Chondrocyte (in vitro differentiated cells): ENCODE data around the gene ARHGAP26. TPM values are rescaled to one million over a fixed set of nuclear protein-coding genes. Genes with fewer than 3 reads are reported as not detected.

Experiments used
- DNase-seq: peaks from one replicate; pipeline ENCODE4 v3.0.0; 2021; ENCODE audit warnings: mixed read lengths, low spot score
- H3K27ac Mint-ChIP-seq: one replicate; pipeline ENCODE4 v1.8.0; 2021; ENCODE audit warnings: mild to moderate bottlenecking, moderate library complexity, mixed read lengths; ENCODE audit not compliant: unreplicated experiment
- H3K27me3 Mint-ChIP-seq: 2 replicates; pipeline ENCODE4 v1.8.0; 2021; ENCODE audit warnings: low read depth, mixed read lengths
- H3K36me3 Mint-ChIP-seq: 2 replicates; pipeline ENCODE4 v1.8.0; 2021; ENCODE audit warnings: low read depth, mixed read lengths
- H3K4me1 Mint-ChIP-seq: 2 replicates; pipeline ENCODE4 v1.8.0; 2021; ENCODE audit warnings: low read depth, mild to moderate bottlenecking, mixed read lengths
- H3K4me3 Mint-ChIP-seq: one replicate; pipeline ENCODE4 v1.8.0; 2021; ENCODE audit warnings: mild to moderate bottlenecking, moderate library complexity, mixed read lengths; ENCODE audit not compliant: unreplicated experiment
- H3K9me3 Mint-ChIP-seq: 2 replicates; pipeline ENCODE4 v1.8.0; 2021; ENCODE audit warnings: low read depth, mixed read lengths
- total RNA-seq: library from RNA; stranded (reverse); gene quantifications from 3 replicates; pipeline ENCODE4 v1.2.1, GENCODE V29; 2021
- TF ChIP-seq, protein P1 (sequence below): fragments of 200-600 bp; sonication (generic); IDR thresholded peaks from 2 replicates; pipeline ENCODE4 v1.5.0; 2021; ENCODE audit warnings: antibody characterized with exemption, mild to moderate bottlenecking, moderate library complexity

The ARHGAP26 gene
- total RNA-seq, 1 donor from 2014 or later, result 16.4 TPM

DNA sequence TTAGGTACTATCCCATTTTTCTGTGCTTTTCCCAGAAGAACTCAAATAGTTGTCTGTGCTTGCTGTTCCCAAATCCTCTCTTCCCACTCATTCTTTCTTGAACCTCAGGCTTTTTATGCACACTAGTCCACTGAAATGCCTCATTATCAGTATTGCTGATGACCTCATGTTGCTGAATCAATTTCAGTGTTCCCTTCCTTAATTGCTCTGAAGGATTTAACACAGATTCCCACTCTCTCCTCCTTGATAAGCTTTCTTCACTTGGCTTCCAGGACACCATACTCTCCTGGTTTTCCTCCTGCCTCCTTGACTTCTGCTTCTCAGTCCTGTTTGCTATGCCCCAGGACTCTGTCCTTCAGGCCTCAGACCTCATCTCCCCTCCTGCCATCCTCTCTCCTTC lies 298.5 kb downstream of the ARHGAP26 start:
- no peaks in the 10 kb centered on the region for H3K27me3 Mint-ChIP-seq
- H3K9me3 Mint-ChIP-seq, result peaks cover 7% of the 10 kb centered on the region
- H3K27ac Mint-ChIP-seq, result no peak overlapping the region
- peaks cover 24% of the 10 kb centered on the region for H3K4me1 Mint-ChIP-seq
- peaks cover 11% of the 10 kb centered on the region for H3K36me3 Mint-ChIP-seq
- no peak overlapping the region for H3K4me3 Mint-ChIP-seq
- TF ChIP-seq, protein P1, sequence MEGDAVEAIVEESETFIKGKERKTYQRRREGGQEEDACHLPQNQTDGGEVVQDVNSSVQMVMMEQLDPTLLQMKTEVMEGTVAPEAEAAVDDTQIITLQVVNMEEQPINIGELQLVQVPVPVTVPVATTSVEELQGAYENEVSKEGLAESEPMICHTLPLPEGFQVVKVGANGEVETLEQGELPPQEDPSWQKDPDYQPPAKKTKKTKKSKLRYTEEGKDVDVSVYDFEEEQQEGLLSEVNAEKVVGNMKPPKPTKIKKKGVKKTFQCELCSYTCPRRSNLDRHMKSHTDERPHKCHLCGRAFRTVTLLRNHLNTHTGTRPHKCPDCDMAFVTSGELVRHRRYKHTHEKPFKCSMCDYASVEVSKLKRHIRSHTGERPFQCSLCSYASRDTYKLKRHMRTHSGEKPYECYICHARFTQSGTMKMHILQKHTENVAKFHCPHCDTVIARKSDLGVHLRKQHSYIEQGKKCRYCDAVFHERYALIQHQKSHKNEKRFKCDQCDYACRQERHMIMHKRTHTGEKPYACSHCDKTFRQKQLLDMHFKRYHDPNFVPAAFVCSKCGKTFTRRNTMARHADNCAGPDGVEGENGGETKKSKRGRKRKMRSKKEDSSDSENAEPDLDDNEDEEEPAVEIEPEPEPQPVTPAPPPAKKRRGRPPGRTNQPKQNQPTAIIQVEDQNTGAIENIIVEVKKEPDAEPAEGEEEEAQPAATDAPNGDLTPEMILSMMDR, result no peak
- DNase-seq, result no peak

DNA sequence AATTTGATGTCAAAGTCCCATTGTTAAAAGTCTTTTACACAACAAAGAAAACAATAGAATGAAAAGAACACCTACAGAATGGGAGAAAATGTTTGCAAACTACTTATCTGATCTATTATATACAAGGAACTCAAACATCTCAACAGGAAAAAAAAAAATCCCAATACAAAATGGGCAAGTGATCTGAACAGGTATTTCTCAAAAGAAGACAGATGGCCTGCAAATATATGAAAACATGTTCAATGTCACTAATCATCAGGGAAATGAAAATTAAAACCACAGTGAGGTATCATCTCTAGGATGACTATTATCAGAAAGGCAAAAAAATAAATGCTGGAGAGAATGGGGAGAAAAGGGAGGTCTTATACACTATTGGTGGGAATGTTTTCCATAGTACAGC lies 301.8 kb downstream of the ARHGAP26 start:
- no peak for DNase-seq
- TF ChIP-seq, protein P1, result no peak
- no peaks in the 10 kb centered on the region for H3K27me3 Mint-ChIP-seq
- peaks cover 7% of the 10 kb centered on the region for H3K9me3 Mint-ChIP-seq
- peaks cover 11% of the 10 kb centered on the region for H3K36me3 Mint-ChIP-seq
- H3K4me3 Mint-ChIP-seq, result no peak overlapping the region
- H3K27ac Mint-ChIP-seq, result no peak overlapping the region
- peaks cover 13% of the 10 kb centered on the region for H3K4me1 Mint-ChIP-seq

DNA sequence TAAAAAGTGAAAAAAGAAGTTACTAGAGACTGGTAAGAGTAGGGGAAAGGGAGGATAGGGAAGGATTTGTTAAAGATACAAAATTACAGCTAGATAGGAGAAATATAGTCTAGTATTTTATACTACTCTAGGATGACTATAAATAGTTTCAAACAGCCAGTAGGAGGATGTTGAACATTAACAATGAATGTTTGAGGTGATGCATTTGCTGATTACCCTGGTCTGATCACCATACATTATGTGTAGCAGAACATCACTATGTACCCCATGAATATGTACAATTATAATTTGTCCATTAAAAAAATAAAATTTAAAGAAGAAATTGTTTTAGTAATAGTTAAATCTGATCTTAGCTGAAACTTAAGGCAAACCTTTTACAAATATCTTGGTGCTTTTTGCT lies 302.6 kb downstream of the ARHGAP26 start:
- Mint-ChIP-seq H3K27ac (no peak overlapping the region), H3K4me3 (no peak overlapping the region), H3K27me3 (no peaks in the 10 kb centered on the region), H3K36me3 (peaks cover 11% of the 10 kb centered on the region), H3K9me3 (peaks cover 7% of the 10 kb centered on the region), H3K4me1 (peaks cover 9% of the 10 kb centered on the region)
- no peak for DNase-seq
- TF ChIP-seq, protein P1, result no peak

DNA sequence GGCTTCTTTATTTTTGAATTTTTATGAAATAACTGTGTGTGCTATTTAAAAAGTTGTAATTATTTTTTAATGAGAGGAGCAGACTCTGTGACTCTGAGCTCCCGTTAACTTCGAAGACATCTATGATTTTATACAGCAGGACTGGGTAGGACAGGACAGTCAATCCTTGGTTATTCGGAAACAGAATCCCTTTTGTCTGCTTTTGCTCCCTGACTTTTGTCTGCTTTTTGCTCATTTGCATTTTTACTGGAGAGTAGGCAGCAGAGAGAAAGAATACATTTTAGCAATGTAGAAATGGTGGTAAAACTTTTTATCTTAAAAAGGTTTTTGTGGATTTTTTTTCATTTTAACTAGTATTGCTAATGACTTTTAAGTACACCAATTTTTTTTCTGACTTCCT lies 303.6 kb downstream of the ARHGAP26 start:
- Mint-ChIP-seq H3K27ac (no peak overlapping the region), H3K36me3 (peaks cover 8% of the 10 kb centered on the region), H3K4me1 (peaks cover 17% of the 10 kb centered on the region), H3K9me3 (peaks cover 7% of the 10 kb centered on the region), H3K4me3 (no peak overlapping the region), H3K27me3 (no peaks in the 10 kb centered on the region)
- DNase-seq, result no peak
- TF ChIP-seq, protein P1, result no peak

DNA sequence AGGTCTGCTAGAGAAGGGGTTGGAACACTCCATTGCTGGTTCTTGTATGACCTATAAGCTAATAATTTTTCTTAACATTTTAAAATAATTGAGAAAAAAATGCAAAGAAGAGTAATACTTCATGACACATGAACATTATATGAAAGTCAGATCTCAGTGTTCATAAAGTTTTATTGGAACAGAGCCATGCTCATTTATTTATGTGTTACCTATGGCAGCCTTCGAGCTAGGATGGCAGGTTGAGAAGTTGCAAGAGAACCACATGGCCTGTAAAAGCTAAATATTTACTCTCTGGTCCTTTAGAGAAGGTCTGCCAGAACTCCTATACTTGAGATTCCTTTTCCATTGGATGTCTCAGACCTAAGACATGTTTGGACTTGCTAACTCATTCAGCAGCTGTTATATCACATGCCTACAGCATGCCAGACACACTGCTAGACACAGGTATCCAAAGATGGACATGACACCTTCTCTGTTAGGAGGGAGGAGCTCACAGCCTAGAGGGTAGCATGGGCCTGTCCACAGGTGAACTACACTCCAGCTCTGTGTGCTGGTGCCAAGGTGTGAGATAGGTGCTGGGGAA lies 304.3 kb downstream of the ARHGAP26 start:
- H3K27me3 Mint-ChIP-seq, result no peaks in the 10 kb centered on the region
- DNase-seq, result no peak
- H3K36me3 Mint-ChIP-seq, result peaks cover 8% of the 10 kb centered on the region
- peaks cover 17% of the 10 kb centered on the region for H3K4me1 Mint-ChIP-seq
- H3K4me3 Mint-ChIP-seq, result no peak overlapping the region
- TF ChIP-seq, protein P1, result no peak
- H3K27ac Mint-ChIP-seq, result no peak overlapping the region
- peaks cover 7% of the 10 kb centered on the region for H3K9me3 Mint-ChIP-seq
